DLD1 (cell line): ENCODE measurements around the gene PIK3R6.

Experiments
- in situ Hi-C: cut with HindIII; loops from 2 replicates; pipeline ENCODE4 v1.10.0; 2017; ENCODE audit warnings: low sequenced_read_pairs

The PIK3R6 gene

GRCh38 chr17:8755590-8756255 lies 111.8 kb downstream of the PIK3R6 start:
- in situ Hi-C loops = no loop called here

GRCh38 chr17:8754890-8755289 lies 112.6 kb downstream of the PIK3R6 start:
- in situ Hi-C loops = no loop called here

GRCh38 chr17:8753976-8754440 lies 113.5 kb downstream of the PIK3R6 start:
- in situ Hi-C loops = no loop called here

GRCh38 chr17:8753136-8753975 lies 114.1 kb downstream of the PIK3R6 start:
- in situ Hi-C loops = no loop called here
